NT2/D1 (cell line): ENCODE data around the gene IDI2.

Source experiments
- SUZ12 ChIP-seq: IDR thresholded peaks from 2 replicates; pipeline ENCODE4 v1.6.1; 2011; ENCODE audit not compliant: insufficient read length, insufficient read depth; ENCODE audit errors: extremely low read depth
- YY1 ChIP-seq: IDR thresholded peaks from 2 replicates; pipeline ENCODE4 v1.6.1; 2011; ENCODE audit not compliant: insufficient read length, insufficient read depth

GRCh38 chr10:987870-988666, 37.6 kb downstream of the IDI2 start, which contains the start of gene GTPBP4:
- TF ChIP-seq YY1 (no peak), SUZ12 (no peak)
